Liver (tissue), 9 donors: ENCODE data around the gene LIMCH1. TPM values are rescaled to one million over a fixed set of nuclear protein-coding genes. Genes with fewer than 3 reads are reported as not detected.

Experiments used
- DNase-seq: peaks from one replicate; pipeline ENCODE4 v3.0.0-alpha.2; 2017; ENCODE audit warnings: low spot score
- H3K27ac ChIP-seq, 2 donors: one replicate each; pipeline ENCODE4 v1.7.0; 2013; ENCODE audit warnings: inconsistent platforms in 2 of 2, low read length in 2 of 2, control low read depth in 1 of 2, low read depth in 1 of 2, mild to moderate bottlenecking in 1 of 2
- H3K27me3 ChIP-seq, 4 donors: one replicate each; pipeline versions ENCODE4 v1.6.1 to v1.7.0; 2013; ENCODE audit warnings: low read length in 3 of 4, inconsistent platforms in 1 of 4, mild to moderate bottlenecking in 1 of 4, moderate library complexity in 1 of 4; ENCODE audit not compliant: control insufficient read depth in 4 of 4, insufficient read depth in 4 of 4
- H3K36me3 ChIP-seq, 4 donors: one replicate each; pipeline versions ENCODE4 v1.6.1 to v1.7.0; 2013; ENCODE audit warnings: low read length in 3 of 4, mild to moderate bottlenecking in 3 of 4, low read depth in 1 of 4, moderate library complexity in 1 of 4; ENCODE audit not compliant: control insufficient read depth in 4 of 4, insufficient read depth in 3 of 4
- H3K4me1 ChIP-seq, 4 donors: one replicate each; pipeline versions ENCODE4 v1.6.1 to v1.7.0; 2013; ENCODE audit warnings: low read length in 3 of 4, mild to moderate bottlenecking in 3 of 4, moderate library complexity in 1 of 4; ENCODE audit not compliant: control insufficient read depth in 4 of 4, insufficient read depth in 4 of 4
- H3K4me3 ChIP-seq, 3 donors: one replicate each; pipeline versions ENCODE4 v1.6.1 to v1.7.0; 2013; ENCODE audit warnings: low read length in 3 of 3, control low read depth in 1 of 3, low read depth in 1 of 3, mild to moderate bottlenecking in 1 of 3
- H3K9ac ChIP-seq, 2 donors: one replicate each; pipeline ENCODE4 v1.7.0; 2013; ENCODE audit warnings: low read length in 2 of 2, mild to moderate bottlenecking in 2 of 2, moderate library complexity in 2 of 2, control low read depth in 1 of 2, low read depth in 1 of 2
- H3K9me3 ChIP-seq, 4 donors: one replicate each; pipeline versions ENCODE4 v1.6.1 to v1.7.0; 2013; ENCODE audit warnings: low read length in 3 of 4; ENCODE audit not compliant: control insufficient read depth in 4 of 4
- CTCF ChIP-seq: fragments of 150-350 bp; IDR thresholded peaks from 2 replicates; pipeline ENCODE4 v1.5.1; 2017; ENCODE audit warnings: improper control_type of control experiment, low read depth, low read length; ENCODE audit not compliant: missing input control
- EGR1 ChIP-seq, 2 donors: IDR thresholded peaks; 2 replicates each; pipeline ENCODE4 v1.6.1; 2016 to 2018; ENCODE audit warnings: antibody characterized with exemption in 2 of 2, low read depth in 2 of 2
- FOXA1 ChIP-seq: IDR thresholded peaks from 2 replicates; pipeline ENCODE4 v1.6.1; 2016; ENCODE audit warnings: antibody characterized with exemption
- FOXA2 ChIP-seq: IDR thresholded peaks from 2 replicates; pipeline ENCODE4 v1.6.1; 2016; ENCODE audit warnings: antibody characterized with exemption
- GABPA ChIP-seq, 2 donors: IDR thresholded peaks in 1 of 2; conservative IDR thresholded peaks in 1 of 2; 2 replicates each; pipeline ENCODE4 v1.6.1; 2016; ENCODE audit warnings: antibody characterized with exemption in 2 of 2, mild to moderate bottlenecking in 1 of 2, moderate library complexity in 1 of 2
- HNF4A ChIP-seq, 2 donors: conservative IDR thresholded peaks; 2 replicates each; pipeline ENCODE4 v1.6.1; 2016; ENCODE audit warnings: antibody characterized with exemption in 2 of 2, mild to moderate bottlenecking in 2 of 2
- HNF4G ChIP-seq: IDR thresholded peaks from 2 replicates; pipeline ENCODE4 v1.6.1; 2016; ENCODE audit warnings: antibody characterized with exemption
- JUND ChIP-seq, 2 donors: IDR thresholded peaks; 2 replicates each; pipeline ENCODE4 v1.6.1; 2016; ENCODE audit warnings: antibody characterized with exemption in 2 of 2
- MAX ChIP-seq: IDR thresholded peaks from 2 replicates; pipeline ENCODE4 v1.6.1; 2016; ENCODE audit warnings: antibody characterized with exemption
- NR2F2 ChIP-seq: IDR thresholded peaks from 2 replicates; pipeline ENCODE4 v1.6.1; 2016; ENCODE audit warnings: antibody characterized with exemption
- RAD21 ChIP-seq, 2 donors: IDR thresholded peaks; 2 replicates each; pipeline ENCODE4 v1.6.1; 2016; ENCODE audit warnings: antibody characterized with exemption in 2 of 2, mild to moderate bottlenecking in 2 of 2
- RXRA ChIP-seq, 2 donors: IDR thresholded peaks; 2 replicates each; pipeline ENCODE4 v1.6.1; 2017 to 2018; ENCODE audit warnings: antibody characterized with exemption in 2 of 2, mild to moderate bottlenecking in 1 of 2
- SP1 ChIP-seq: IDR thresholded peaks from 2 replicates; pipeline ENCODE4 v1.6.1; 2018; ENCODE audit warnings: antibody characterized with exemption, mild to moderate bottlenecking
- TAF1 ChIP-seq: conservative IDR thresholded peaks from 2 replicates; pipeline ENCODE4 v1.6.1; 2016; ENCODE audit warnings: antibody characterized with exemption, mild to moderate bottlenecking
- YY1 ChIP-seq: IDR thresholded peaks from 2 replicates; pipeline ENCODE4 v1.6.1; 2016; ENCODE audit warnings: antibody characterized with exemption, mild to moderate bottlenecking
- WGBS: extraction: QIAGEN DNeasy Blood & Tissue Kit; methylation state at CpG from one replicate; pipeline ENCODE4 v1.1.7; 2013; 5-methylcytosine and 5-hydroxymethylcytosine counted together
- polyA plus RNA-seq, 2 donors: library from polyadenylated mRNA; stranded (reverse) in 1 of 2; unstranded in 1 of 2; fragments of 200-250 nt in 1 of 2; fragments of >200 nt in 1 of 2; fragmentation: Nextera tagmentation in 1 of 2; extraction: Ambion mirVana in 1 of 2; gene quantifications; one replicate each; pipeline versions ENCODE4 v1.2.1 to v1.2.3, GENCODE V29; 2013 to 2015
- total RNA-seq, 2 donors: library from RNA; depleted of rRNA; stranded (reverse); fragments of >200 nt; gene quantifications; one replicate each; pipeline ENCODE4 v1.2.3, GENCODE V29; 2014
- TF ChIP-seq, protein P1 (sequence below): IDR thresholded peaks from 2 replicates; pipeline ENCODE4 v1.6.1; 2016; ENCODE audit warnings: antibody characterized with exemption
- TF ChIP-seq, protein P2 (sequence below): IDR thresholded peaks from 2 replicates; pipeline ENCODE4 v1.6.1; 2016; ENCODE audit warnings: antibody characterized with exemption, mild to moderate bottlenecking
- TF ChIP-seq, protein P3 (sequence below): IDR thresholded peaks from 2 replicates; pipeline ENCODE4 v1.6.1; 2016; ENCODE audit warnings: antibody characterized with exemption
- donor health status: healthy.
- donor health status: healthy.
- donor health status: healthy.
- donor health status: healthy.
- donor health status: healthy.

LIMCH1 gene
- total and polyA plus RNA-seq, 4 donors: 2.0 to 30.6 (median 8.1) TPM

- Histone ChIP-seq H3K4me3 (no peak overlapping the region), H3K27me3 (no peaks in the 10 kb centered on the region), H3K4me1 (peaks cover 0 to 15% (median 1%) of the 10 kb centered on the region in 4 donors), H3K9me3 (no peaks in the 10 kb centered on the region), H3K27ac (no peak overlapping the region), H3K36me3 (no peaks in the 10 kb centered on the region), H3K9ac (no peak overlapping the region)
- 83% methylated on average over 2 of the region's 2 CpGs for WGBS
- TF ChIP-seq HNF4A (conservative IDR thresholded peaks at IDR 0.05): no peak
- no peak for TF ChIP-seq CTCF
- TF ChIP-seq FOXA2: no peak
- TF ChIP-seq MAX: no peak
- no peak for TF ChIP-seq EGR1 (IDR thresholded peaks at IDR 0.05; ENCODE audit: low read depth in 2 of 2)
- no peak for TF ChIP-seq SP1
- TF ChIP-seq RXRA (IDR thresholded peaks at IDR 0.05): no peak
- no peak for TF ChIP-seq YY1
- TF ChIP-seq, protein P1, sequence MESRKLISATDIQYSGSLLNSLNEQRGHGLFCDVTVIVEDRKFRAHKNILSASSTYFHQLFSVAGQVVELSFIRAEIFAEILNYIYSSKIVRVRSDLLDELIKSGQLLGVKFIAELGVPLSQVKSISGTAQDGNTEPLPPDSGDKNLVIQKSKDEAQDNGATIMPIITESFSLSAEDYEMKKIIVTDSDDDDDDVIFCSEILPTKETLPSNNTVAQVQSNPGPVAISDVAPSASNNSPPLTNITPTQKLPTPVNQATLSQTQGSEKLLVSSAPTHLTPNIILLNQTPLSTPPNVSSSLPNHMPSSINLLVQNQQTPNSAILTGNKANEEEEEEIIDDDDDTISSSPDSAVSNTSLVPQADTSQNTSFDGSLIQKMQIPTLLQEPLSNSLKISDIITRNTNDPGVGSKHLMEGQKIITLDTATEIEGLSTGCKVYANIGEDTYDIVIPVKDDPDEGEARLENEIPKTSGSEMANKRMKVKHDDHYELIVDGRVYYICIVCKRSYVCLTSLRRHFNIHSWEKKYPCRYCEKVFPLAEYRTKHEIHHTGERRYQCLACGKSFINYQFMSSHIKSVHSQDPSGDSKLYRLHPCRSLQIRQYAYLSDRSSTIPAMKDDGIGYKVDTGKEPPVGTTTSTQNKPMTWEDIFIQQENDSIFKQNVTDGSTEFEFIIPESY: no peak
- TF ChIP-seq NR2F2: no peak
- TF ChIP-seq TAF1: no peak
- DNase-seq: no peak
Measured at GRCh38 chr4:41546638-41547037, 8.7 kb downstream of the LIMCH1 start.

DNA sequence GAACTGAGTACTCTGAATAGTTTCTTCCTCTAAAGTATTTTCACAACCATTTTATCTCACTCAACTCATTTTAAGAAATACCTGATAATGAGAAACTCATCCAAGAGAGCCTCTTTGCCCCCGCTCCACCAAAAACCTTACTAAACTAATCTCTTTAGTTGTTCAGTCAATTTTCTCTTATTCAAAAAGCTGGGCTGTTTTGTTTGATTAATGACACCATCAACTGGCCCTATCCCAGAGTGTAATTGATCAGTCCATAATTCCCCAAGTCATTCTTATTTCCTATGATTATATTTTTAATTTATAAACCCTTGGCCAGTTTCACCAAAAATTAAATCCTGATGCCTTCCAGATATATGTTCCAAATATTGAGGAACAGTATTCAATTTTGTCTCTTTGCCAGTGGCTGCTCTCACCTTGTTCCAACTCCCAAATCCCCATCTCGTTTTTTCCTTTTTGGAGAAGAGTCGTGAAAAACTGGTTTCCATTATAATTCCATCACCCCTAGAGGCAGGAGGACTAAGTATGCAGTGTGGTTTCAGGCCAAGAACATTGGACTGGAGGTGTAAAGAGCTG is 10.4 kb downstream of the LIMCH1 start:
- Histone ChIP-seq H3K4me1 (peaks cover 0 to 15% (median 1%) of the 10 kb centered on the region in 4 donors), H3K36me3 (no peaks in the 10 kb centered on the region), H3K4me3 (no peak overlapping the region), H3K27me3 (no peaks in the 10 kb centered on the region), H3K9ac (no peak overlapping the region), H3K27ac (no peak overlapping the region), H3K9me3 (no peaks in the 10 kb centered on the region)
- DNase-seq: no peak
- no peak for TF ChIP-seq YY1
- TF ChIP-seq EGR1 (IDR thresholded peaks at IDR 0.05; ENCODE audit: low read depth in 2 of 2): no peak
- TF ChIP-seq TAF1: no peak
- TF ChIP-seq NR2F2: no peak
- TF ChIP-seq FOXA1: no peak
- no peak for TF ChIP-seq MAX
- TF ChIP-seq, protein P2, sequence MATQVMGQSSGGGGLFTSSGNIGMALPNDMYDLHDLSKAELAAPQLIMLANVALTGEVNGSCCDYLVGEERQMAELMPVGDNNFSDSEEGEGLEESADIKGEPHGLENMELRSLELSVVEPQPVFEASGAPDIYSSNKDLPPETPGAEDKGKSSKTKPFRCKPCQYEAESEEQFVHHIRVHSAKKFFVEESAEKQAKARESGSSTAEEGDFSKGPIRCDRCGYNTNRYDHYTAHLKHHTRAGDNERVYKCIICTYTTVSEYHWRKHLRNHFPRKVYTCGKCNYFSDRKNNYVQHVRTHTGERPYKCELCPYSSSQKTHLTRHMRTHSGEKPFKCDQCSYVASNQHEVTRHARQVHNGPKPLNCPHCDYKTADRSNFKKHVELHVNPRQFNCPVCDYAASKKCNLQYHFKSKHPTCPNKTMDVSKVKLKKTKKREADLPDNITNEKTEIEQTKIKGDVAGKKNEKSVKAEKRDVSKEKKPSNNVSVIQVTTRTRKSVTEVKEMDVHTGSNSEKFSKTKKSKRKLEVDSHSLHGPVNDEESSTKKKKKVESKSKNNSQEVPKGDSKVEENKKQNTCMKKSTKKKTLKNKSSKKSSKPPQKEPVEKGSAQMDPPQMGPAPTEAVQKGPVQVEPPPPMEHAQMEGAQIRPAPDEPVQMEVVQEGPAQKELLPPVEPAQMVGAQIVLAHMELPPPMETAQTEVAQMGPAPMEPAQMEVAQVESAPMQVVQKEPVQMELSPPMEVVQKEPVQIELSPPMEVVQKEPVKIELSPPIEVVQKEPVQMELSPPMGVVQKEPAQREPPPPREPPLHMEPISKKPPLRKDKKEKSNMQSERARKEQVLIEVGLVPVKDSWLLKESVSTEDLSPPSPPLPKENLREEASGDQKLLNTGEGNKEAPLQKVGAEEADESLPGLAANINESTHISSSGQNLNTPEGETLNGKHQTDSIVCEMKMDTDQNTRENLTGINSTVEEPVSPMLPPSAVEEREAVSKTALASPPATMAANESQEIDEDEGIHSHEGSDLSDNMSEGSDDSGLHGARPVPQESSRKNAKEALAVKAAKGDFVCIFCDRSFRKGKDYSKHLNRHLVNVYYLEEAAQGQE: no peak
- TF ChIP-seq, protein P3, sequence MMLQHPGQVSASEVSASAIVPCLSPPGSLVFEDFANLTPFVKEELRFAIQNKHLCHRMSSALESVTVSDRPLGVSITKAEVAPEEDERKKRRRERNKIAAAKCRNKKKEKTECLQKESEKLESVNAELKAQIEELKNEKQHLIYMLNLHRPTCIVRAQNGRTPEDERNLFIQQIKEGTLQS: no peak
- no peak for TF ChIP-seq HNF4A (conservative IDR thresholded peaks at IDR 0.05)
- TF ChIP-seq CTCF: no peak
- TF ChIP-seq SP1: no peak
- no peak for TF ChIP-seq JUND (IDR thresholded peaks at IDR 0.05)
- TF ChIP-seq RXRA (IDR thresholded peaks at IDR 0.05): no peak
- TF ChIP-seq, protein P1: no peak
- no peak for TF ChIP-seq GABPA (IDR thresholded peaks at IDR 0.05 in 1 of 2, conservative IDR thresholded peaks at IDR 0.05 in 1 of 2)
- TF ChIP-seq FOXA2: no peak
- TF ChIP-seq HNF4G: no peak
- TF ChIP-seq RAD21 (IDR thresholded peaks at IDR 0.05): no peak
- WGBS: 61% methylated on average over 3 of the region's 3 CpGs
